ENCODE results near the gene CACNA1H. TPM values are rescaled to one million over a fixed set of nuclear protein-coding genes. Genes with fewer than 3 reads are reported as not detected.

Gene CACNA1H
- total and polyA plus RNA-seq, 3 donors from 2014 or later, result 41.1 to 69.0 (median 55.9) TPM

DNA sequence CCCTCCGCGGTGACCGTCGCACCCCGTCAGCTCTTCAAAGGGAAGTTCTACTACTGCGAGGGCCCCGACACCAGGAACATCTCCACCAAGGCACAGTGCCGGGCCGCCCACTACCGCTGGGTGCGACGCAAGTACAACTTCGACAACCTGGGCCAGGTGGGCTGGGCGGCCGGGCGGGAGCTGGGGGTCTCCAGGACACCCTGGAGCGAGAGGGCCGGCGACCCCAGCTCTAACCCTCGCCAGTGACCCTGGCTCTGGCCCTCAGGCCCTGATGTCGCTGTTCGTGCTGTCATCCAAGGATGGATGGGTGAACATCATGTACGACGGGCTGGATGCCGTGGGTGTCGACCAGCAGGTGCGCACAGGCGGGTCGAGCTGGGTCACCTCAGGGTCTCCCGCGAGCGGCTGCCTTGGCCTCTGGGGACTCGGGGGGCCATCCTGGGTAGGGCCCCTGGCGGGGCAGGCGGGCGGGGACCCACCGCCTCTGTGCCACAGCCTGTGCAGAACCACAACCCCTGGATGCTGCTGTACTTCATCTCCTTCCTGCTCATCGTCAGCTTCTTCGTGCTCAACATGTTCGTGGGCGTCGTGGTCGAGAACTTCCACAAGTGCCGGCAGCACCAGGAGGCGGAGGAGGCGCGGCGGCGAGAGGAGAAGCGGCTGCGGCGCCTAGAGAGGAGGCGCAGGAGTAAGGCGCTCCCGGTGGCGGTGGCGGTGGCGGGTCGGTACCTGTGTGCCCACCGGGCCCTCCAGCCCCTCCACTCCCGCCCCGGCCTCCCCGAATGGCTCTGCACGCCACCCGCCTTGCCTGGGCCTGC is 58.8 kb downstream of the CACNA1H start:
- 95 to 96% methylated on average over 21 to 65 of the region's 65 CpGs for WGBS, 2 donors
- no peaks in the 10 kb centered on the region for H3K36me3 ChIP-seq (ENCODE audit: low read depth, missing control alignments)

DNA sequence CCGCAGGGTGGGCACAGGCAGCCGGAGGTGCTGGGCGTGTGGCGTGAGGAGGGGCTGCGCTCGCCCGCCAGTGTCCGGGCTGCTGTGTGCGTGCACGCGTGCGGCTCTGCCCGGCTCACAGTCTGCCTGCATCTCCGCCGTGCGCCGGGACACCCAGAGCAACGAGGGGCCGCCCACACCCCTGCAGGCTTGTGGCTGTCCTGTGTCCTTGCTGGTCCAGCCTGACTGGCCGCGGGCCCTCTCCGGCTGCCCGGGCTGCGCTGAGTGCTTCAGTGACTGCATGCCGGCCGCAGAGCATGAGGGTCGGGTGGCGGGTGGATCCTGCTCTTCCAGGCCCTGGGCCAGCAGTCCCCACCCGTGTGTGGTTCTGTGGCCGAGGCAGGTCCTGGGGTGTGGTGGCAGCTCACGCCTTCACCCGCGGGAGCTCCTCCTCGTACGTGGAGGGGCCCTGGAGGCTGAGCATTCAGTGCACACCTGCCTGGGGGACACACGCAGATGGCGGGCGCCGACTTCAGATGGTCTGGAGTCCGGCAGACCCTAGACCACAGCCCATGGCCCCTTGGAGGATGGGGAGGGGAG is 59.8 kb downstream of the CACNA1H start:
- WGBS, 2 donors, result 95% methylated on average over 4 to 23 of the region's 40 CpGs
- H3K27ac ChIP-seq, result no peak overlapping the region
- intact Hi-C loops (cut with DNase I; ENCODE audit: low total_unique reads), result no loop called here
- H3K36me3 ChIP-seq (ENCODE audit: low read depth, missing control alignments), result no peaks in the 10 kb centered on the region
- H3K27me3 ChIP-seq, result no peaks in the 10 kb centered on the region
- no peak overlapping the region for H3K4me3 ChIP-seq
- no peak for TF ChIP-seq POLR2A (IDR thresholded peaks at IDR 0.05)
- TF ChIP-seq, protein P1, sequence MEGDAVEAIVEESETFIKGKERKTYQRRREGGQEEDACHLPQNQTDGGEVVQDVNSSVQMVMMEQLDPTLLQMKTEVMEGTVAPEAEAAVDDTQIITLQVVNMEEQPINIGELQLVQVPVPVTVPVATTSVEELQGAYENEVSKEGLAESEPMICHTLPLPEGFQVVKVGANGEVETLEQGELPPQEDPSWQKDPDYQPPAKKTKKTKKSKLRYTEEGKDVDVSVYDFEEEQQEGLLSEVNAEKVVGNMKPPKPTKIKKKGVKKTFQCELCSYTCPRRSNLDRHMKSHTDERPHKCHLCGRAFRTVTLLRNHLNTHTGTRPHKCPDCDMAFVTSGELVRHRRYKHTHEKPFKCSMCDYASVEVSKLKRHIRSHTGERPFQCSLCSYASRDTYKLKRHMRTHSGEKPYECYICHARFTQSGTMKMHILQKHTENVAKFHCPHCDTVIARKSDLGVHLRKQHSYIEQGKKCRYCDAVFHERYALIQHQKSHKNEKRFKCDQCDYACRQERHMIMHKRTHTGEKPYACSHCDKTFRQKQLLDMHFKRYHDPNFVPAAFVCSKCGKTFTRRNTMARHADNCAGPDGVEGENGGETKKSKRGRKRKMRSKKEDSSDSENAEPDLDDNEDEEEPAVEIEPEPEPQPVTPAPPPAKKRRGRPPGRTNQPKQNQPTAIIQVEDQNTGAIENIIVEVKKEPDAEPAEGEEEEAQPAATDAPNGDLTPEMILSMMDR (IDR thresholded peaks at IDR 0.05), result no peak
- no peak for DNase-seq
- no peaks in the 10 kb centered on the region for H3K9me3 ChIP-seq
- H3K4me1 ChIP-seq, result no peaks in the 10 kb centered on the region

More for the DNA sequence above, 58.8 kb downstream of the CACNA1H start:
- Histone ChIP-seq H3K4me3 (no peak overlapping the region), H3K27me3 (no peaks in the 10 kb centered on the region), H3K4me1 (no peaks in the 10 kb centered on the region), H3K9me3 (no peaks in the 10 kb centered on the region), H3K27ac (no peak overlapping the region)
- no peak for TF ChIP-seq POLR2A (IDR thresholded peaks at IDR 0.05)
- TF ChIP-seq, protein P1 (IDR thresholded peaks at IDR 0.05), result no peak
- intact Hi-C loops (cut with DNase I; ENCODE audit: low total_unique reads), result no loop called here
- DNase-seq, result no peak

DNA sequence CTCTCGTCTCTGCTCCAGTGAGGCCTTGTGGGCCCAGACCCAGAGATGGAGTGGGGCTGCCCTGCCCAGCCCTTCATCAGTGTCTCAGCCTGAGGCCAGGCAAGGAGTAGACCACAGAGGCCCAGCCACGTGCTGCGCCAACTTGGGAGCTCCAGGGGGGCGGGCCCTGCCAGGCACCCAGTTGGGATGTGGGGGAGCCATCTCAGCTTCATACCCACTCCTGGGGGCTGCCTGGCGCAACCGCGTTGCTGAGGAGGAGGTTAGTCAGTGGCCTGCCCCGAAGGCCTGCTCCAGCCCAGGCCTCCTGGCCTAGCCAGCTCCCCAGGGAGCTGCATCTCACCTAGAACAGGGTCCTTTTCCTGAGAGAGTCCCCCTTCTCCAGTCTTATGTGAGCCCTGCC is 60.3 kb downstream of the CACNA1H start:
- TF ChIP-seq, protein P1 (IDR thresholded peaks at IDR 0.05), result no peak
- TF ChIP-seq POLR2A (IDR thresholded peaks at IDR 0.05), result no peak
- Histone ChIP-seq H3K36me3 (ENCODE audit: low read depth, missing control alignments) (no peaks in the 10 kb centered on the region), H3K4me1 (no peaks in the 10 kb centered on the region), H3K27ac (no peak overlapping the region), H3K4me3 (no peak overlapping the region), H3K9me3 (no peaks in the 10 kb centered on the region), H3K27me3 (no peaks in the 10 kb centered on the region)
- DNase-seq, result no peak
- intact Hi-C loops (cut with DNase I; ENCODE audit: low total_unique reads), result no loop called here
- 82 to 95% methylated on average over 4 to 8 of the region's 8 CpGs for WGBS, 2 donors

DNA sequence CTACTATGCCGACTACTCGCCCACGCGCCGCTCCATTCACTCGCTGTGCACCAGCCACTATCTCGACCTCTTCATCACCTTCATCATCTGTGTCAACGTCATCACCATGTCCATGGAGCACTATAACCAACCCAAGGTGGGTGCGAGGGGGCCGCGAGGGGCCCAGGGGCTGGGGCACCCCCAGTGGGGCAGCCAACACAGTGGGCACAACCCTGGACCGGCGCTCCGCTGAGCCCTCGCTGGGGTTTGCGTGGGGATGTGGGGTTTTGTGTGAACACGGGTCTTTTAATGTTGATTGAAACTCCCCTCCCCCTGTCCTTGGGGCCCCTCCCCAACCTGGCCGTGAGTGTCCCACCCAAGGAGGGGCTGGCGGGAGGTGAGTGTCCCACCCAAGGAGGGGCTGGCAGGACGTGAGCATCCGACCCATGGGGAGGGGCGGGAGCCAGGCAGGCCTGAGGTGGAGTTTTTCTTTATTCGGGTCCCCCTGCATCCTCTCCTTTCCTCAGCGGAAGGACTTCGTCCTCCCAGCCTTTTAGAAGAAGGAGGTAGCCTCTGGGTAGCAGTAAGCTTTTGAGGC is 61.0 kb downstream of the CACNA1H start:
- DNase-seq, result no peak
- Histone ChIP-seq H3K36me3 (ENCODE audit: low read depth, missing control alignments) (no peaks in the 10 kb centered on the region), H3K4me3 (no peak overlapping the region), H3K27me3 (no peaks in the 10 kb centered on the region), H3K4me1 (no peaks in the 10 kb centered on the region), H3K27ac (no peak overlapping the region), H3K9me3 (no peaks in the 10 kb centered on the region)
- WGBS, 2 donors, result 83 to 96% methylated on average over 21 to 25 of the region's 25 CpGs
- TF ChIP-seq POLR2A (IDR thresholded peaks at IDR 0.05), result no peak
- TF ChIP-seq, protein P1 (IDR thresholded peaks at IDR 0.05), result no peak
- intact Hi-C loops (cut with DNase I; ENCODE audit: low total_unique reads), result no loop called here

All from testis (tissue), 3 donors.